HCT116 (cell line): Measurements from ENCODE around the gene MED31. TPM values are rescaled to one million over a fixed set of nuclear protein-coding genes. Genes with fewer than 3 reads are reported as not detected.

Experiments used
- ATAC-seq: fragments of 200-7000 bp; cut with Tn5 transposase; 2 replicates; pipeline ENCODE4 v1.9.1; 2020; ENCODE audit warnings: mild to moderate bottlenecking, moderate library complexity
- BruUV-seq: library from RNA; stranded (reverse); fragments of 400-500 nt; replicated peaks from 2 replicates; lab custom pipeline; 2021; lab: Mats Ljungman, UMichigan
- CTCF ChIA-PET: fragments of 300-600 bp; sonication (Branson Sonifier 250); formaldehyde crosslinking; loops from one replicate; lab custom pipeline; 2021; ENCODE audit warnings: antibody characterized with exemption; lab: Charles Lee
- POLR2A ChIA-PET: fragments of 300-600, 350-600 bp; sonication (Branson Sonifier 250); formaldehyde crosslinking; loops from one replicate; lab custom pipeline; 2021; ENCODE audit warnings: antibody characterized with exemption; lab: Charles Lee
- RAD21 ChIA-PET, 2 experiments: fragments of 300-600 bp; sonication (Branson Sonifier 250); formaldehyde crosslinking; loops; one replicate each; lab custom pipeline; 2023; ENCODE audit warnings: low total read pairs in 2 of 2; ENCODE audit not compliant: uncharacterized antibody in 2 of 2, unreplicated experiment in 2 of 2, low non-redundant PET in 1 of 2; lab: Charles Lee
- DNase-seq: peaks from one replicate; pipeline ENCODE4 v3.0.0-alpha.2; 2010; ENCODE audit warnings: low read depth, low spot score
- H2AFZ ChIP-seq: fragments of 200-600 bp; shearing (Covaris generic), sonication (generic); 2 replicates; pipeline ENCODE4 v1.6.1; 2017; ENCODE audit warnings: low read depth, mixed run types, mixed read lengths, antibody characterized with exemption, low read length; ENCODE audit not compliant: poor library complexity, severe bottlenecking
- H3K27ac ChIP-seq: 2 replicates; pipeline ENCODE4 v1.5.1; 2012; ENCODE audit warnings: low read depth, low read length
- H3K27me3 ChIP-seq: fragments of 200-600 bp; sonication (generic); 2 replicates; pipeline ENCODE4 v1.6.1; 2016; ENCODE audit warnings: mixed run types, low read length, mixed read lengths; ENCODE audit not compliant: insufficient read depth
- H3K36me3 ChIP-seq, 2 experiments: fragments of 200-500 bp in 1 of 2; fragments of 200-600 bp in 1 of 2; sonication (Bioruptor generic) in 1 of 2; sonication (generic) in 1 of 2; 2 replicates each; pipeline versions ENCODE4 v1.5.1 to v1.6.1; 2014 to 2016; ENCODE audit warnings: low read length in 2 of 2, inconsistent platforms in 1 of 2, mixed read lengths in 1 of 2, mixed run types in 1 of 2; ENCODE audit not compliant: insufficient read depth in 2 of 2, control insufficient read depth in 1 of 2
- H3K4me1 ChIP-seq, 2 experiments: fragments of 200-600 bp in 1 of 2; sonication (generic) in 1 of 2; 2 replicates each; pipeline versions ENCODE4 v1.5.1 to v1.6.1; 2012 to 2017; ENCODE audit warnings: low read length in 2 of 2, inconsistent platforms in 1 of 2, mild to moderate bottlenecking in 1 of 2, mixed read lengths in 1 of 2, mixed run types in 1 of 2, moderate library complexity in 1 of 2; ENCODE audit not compliant: insufficient read depth in 2 of 2, control insufficient read depth in 1 of 2
- H3K4me2 ChIP-seq: fragments of 200-600 bp; sonication (generic); 2 replicates; pipeline ENCODE4 v1.6.1; 2017; ENCODE audit warnings: mixed run types, low read length, mixed read lengths
- H3K4me3 ChIP-seq, 2 experiments: fragments of 200-600 bp in 1 of 2; sonication (generic) in 1 of 2; replicated peaks in 1 of 2; 2 replicates each; pipeline ENCODE4 v1.5.1; 2011 to 2016; ENCODE audit warnings: low read length in 2 of 2, control low read depth in 1 of 2, low read depth in 1 of 2, mild to moderate bottlenecking in 1 of 2, mixed read lengths in 1 of 2, mixed run types in 1 of 2
- H3K79me2 ChIP-seq: fragments of 200-600 bp; sonication (generic); 2 replicates; pipeline ENCODE4 v1.6.1; 2017; ENCODE audit warnings: mild to moderate bottlenecking, mixed run types, low read length, moderate library complexity, mixed read lengths; ENCODE audit not compliant: insufficient read depth
- H3K9ac ChIP-seq: fragments of 200-600 bp; sonication (generic); 2 replicates; pipeline ENCODE4 v1.6.1; 2016; ENCODE audit warnings: low read length, mixed read lengths
- H3K9me2 ChIP-seq: fragments of 200-600 bp; sonication (generic), shearing (Covaris generic); 2 replicates; pipeline ENCODE4 v1.6.1; 2017; ENCODE audit warnings: mixed run types, mild to moderate bottlenecking, moderate library complexity; ENCODE audit not compliant: insufficient read depth
- H3K9me3 ChIP-seq, 2 experiments: fragments of 200-500 bp in 1 of 2; fragments of 200-600 bp in 1 of 2; sonication (Bioruptor generic) in 1 of 2; sonication (generic) in 1 of 2; 2 replicates each; pipeline ENCODE4 v1.6.1; 2014 to 2017; ENCODE audit warnings: low read length in 2 of 2, mixed read lengths in 2 of 2, inconsistent platforms in 1 of 2, low read depth in 1 of 2, mild to moderate bottlenecking in 1 of 2, mixed run types in 1 of 2, moderate library complexity in 1 of 2; ENCODE audit not compliant: control insufficient read depth in 1 of 2, insufficient read depth in 1 of 2
- H4K20me1 ChIP-seq: fragments of 200-600 bp; sonication (generic), shearing (Covaris generic); 2 replicates; pipeline ENCODE4 v1.6.1; 2017; ENCODE audit warnings: mixed run types, mild to moderate bottlenecking, moderate library complexity; ENCODE audit not compliant: insufficient read depth
- CEBPB ChIP-seq: IDR thresholded peaks from 2 replicates; pipeline ENCODE4 v1.6.1; 2012; ENCODE audit warnings: low read depth
- EGR1 ChIP-seq: IDR thresholded peaks from 2 replicates; pipeline ENCODE4 v1.6.1; 2012; ENCODE audit warnings: low read depth
- ELF1 ChIP-seq: IDR thresholded peaks from 2 replicates; pipeline ENCODE4 v1.6.1; 2012; ENCODE audit warnings: low read depth, borderline replicate concordance
- FOSL1 ChIP-seq: IDR thresholded peaks from 2 replicates; pipeline ENCODE4 v1.6.1; 2012; ENCODE audit warnings: low read depth
- JUND ChIP-seq: IDR thresholded peaks from 2 replicates; pipeline ENCODE4 v1.6.1; 2012
- POLR2A ChIP-seq: IDR thresholded peaks from 2 replicates; pipeline ENCODE4 v1.7.0; 2011; ENCODE audit warnings: borderline replicate concordance; ENCODE audit not compliant: insufficient read depth, insufficient read length; ENCODE audit errors: extremely low read depth
- POLR2AphosphoS5 ChIP-seq: IDR thresholded peaks from 2 replicates; pipeline ENCODE4 v1.6.1; 2011; ENCODE audit warnings: mild to moderate bottlenecking, low read depth, low read length, moderate library complexity
- SP1 ChIP-seq: IDR thresholded peaks from 2 replicates; pipeline ENCODE4 v1.6.1; 2012; ENCODE audit warnings: low read depth
- SRF ChIP-seq: IDR thresholded peaks from 2 replicates; pipeline ENCODE4 v1.6.1; 2012; ENCODE audit warnings: low read depth
- TCF7L2 ChIP-seq: IDR thresholded peaks from 2 replicates; pipeline ENCODE4 v1.7.0; 2011; ENCODE audit warnings: borderline replicate concordance, inconsistent platforms; ENCODE audit not compliant: insufficient read depth, insufficient read length; ENCODE audit errors: extremely low read depth
- ZNF274 ChIP-seq: fragments of 200-500 bp; sonication (Bioruptor generic); IDR thresholded peaks from 2 replicates; pipeline ENCODE4 v1.6.1; 2014; ENCODE audit warnings: mild to moderate bottlenecking, low read depth, low read length, inconsistent platforms
- intact Hi-C: fragments of 100-400 bp; cut with micrococcal nuclease; formaldehyde crosslinking; loops from 2 replicates; pipeline ENCODE4 v1.10.0; 2022
- total RNA-seq: library from RNA; stranded (reverse); gene quantifications from one replicate; pipeline ENCODE4 v1.2.1, GENCODE V29; 2021; ENCODE audit not compliant: unreplicated experiment
- TF ChIP-seq, protein P1 (sequence below): IDR thresholded peaks from 2 replicates; pipeline ENCODE4 v1.6.1; 2012
- TF ChIP-seq, protein P2 (sequence below): IDR thresholded peaks from 2 replicates; pipeline ENCODE4 v1.6.1; 2012
- TF ChIP-seq, protein P3 (sequence below): IDR thresholded peaks from 2 replicates; pipeline ENCODE4 v1.6.1; 2012; ENCODE audit warnings: low read depth

Gene MED31
- total RNA-seq, 1 experiment from 2014 or later = 20.3 TPM

DNA sequence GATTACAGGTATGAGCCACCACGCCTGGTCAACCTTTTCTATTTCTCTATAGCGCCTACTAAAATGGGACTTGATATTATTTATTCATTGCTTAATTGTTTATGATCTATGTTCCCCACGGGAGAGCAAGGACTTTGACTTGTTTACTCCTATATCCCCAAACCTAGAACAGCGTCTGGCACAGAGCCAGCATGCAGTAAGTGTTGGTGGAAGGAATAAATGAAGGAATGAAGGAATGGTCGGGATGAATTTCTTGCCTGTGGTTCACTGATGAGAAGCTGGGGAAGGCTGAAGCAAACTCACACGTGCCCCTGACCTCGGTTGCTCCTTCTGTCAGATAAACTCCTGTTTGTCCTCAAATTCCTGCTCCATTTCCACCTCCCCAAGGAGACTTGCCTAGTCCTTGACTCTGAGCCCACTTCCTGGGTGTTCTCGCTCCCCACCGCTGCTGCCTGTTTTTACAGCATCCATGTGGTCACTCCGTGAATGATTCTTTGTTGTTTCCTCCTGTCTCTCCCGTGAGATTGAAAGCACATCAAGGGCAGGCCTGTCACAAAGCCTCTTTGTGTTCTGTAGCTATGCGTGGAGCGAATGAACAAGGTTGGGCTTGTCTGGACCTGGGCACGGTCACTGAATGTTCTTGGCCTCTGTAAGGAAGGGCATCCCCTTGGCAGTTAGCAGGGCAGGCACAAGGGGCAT, 17.5 kb upstream of the MED31 start:
- intact Hi-C loops = no loop called here
- H3K79me2 ChIP-seq = no peaks in the 10 kb centered on the region
- TF ChIP-seq POLR2A (no peak), TCF7L2 (no peak)
- TF ChIP-seq, all 23 proteins: peak for 0
- Histone ChIP-seq H2AFZ (no peak overlapping the region), H3K27ac (0 out of 2 replicates have a peak overlapping the region, but pooled peaks have one; percentile 43), H3K4me1 (peaks cover 19 to 47% of the 10 kb centered on the region in 2 experiments), H3K9ac (no peak overlapping the region), H3K4me3 (peak overlapping the region in 1 of 2 experiments; percentile 33; a peak in 1 of 4 replicates), H3K9me2 (no peaks in the 10 kb centered on the region), H3K27me3 (no peaks in the 10 kb centered on the region), H3K4me2 (peak overlapping the region; percentile 80), H3K36me3 (no peaks in the 10 kb centered on the region), H3K9me3 (no peaks in the 10 kb centered on the region), H4K20me1 (no peaks in the 10 kb centered on the region)
- ATAC-seq (peak; percentile 21), DNase-seq (no peak)
- ChIA-PET POLR2A (interaction anchor here (1.2 to 2.6 kb wide), 3 partner anchors 175 to 367 kb away, joined by 3 to 8 read pairs (median 3); partner anchors contain the start of gene SLC16A13), CTCF (interaction anchor here (0.9 to 3.1 kb wide), 5 partner anchors 33 to 377 kb away, joined by 3 to 17 read pairs (median 11); no protein-coding TSS in a partner anchor), RAD21 (no interaction called here)
- no TSS peak for BruUV-seq

DNA sequence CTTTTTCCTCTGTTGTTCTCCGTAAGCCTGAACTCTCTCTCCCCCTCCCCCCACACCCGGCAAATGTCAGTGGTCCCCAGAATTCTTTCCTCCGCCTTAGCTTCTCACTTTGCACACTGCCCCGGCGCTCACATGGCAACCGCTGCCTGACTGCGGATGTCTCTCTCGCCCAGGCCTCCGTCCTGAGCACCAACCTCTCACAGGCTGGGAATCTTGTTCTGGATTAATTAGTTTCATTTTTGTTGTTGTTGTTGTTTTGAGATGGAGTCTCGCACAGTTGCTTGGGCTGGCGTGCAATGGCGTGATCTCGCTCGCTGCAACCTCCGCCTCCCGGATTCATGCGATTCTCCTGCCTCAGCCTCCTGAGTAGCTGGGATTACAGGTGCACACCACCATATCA, 16.8 kb upstream of the MED31 start:
- no peaks in the 10 kb centered on the region for H3K9me3 ChIP-seq
- H3K4me1 ChIP-seq = peaks cover 19 to 47% of the 10 kb centered on the region in 2 experiments
- no peaks in the 10 kb centered on the region for H3K27me3 ChIP-seq
- no TSS peak for BruUV-seq
- ATAC-seq (no peak), DNase-seq (no peak)
- H2AFZ ChIP-seq = no peak overlapping the region
- no peak overlapping the region for H3K9ac ChIP-seq
- H3K4me3 ChIP-seq = no peak overlapping the region
- no peak overlapping the region for H3K4me2 ChIP-seq
- no peaks in the 10 kb centered on the region for H4K20me1 ChIP-seq
- ChIA-PET POLR2A (no interaction called here), RAD21 (no interaction called here), CTCF (interaction anchor here (1.4 to 3.8 kb wide), 2 partner anchors 336 to 345 kb away, joined by 3 to 34 read pairs; partner anchors contain the start of gene RNASEK)
- H3K9me2 ChIP-seq = no peaks in the 10 kb centered on the region
- H3K36me3 ChIP-seq = no peaks in the 10 kb centered on the region
- no peaks in the 10 kb centered on the region for H3K79me2 ChIP-seq
- no peak overlapping the region for H3K27ac ChIP-seq
- intact Hi-C loops = no loop called here
- no peak for TF ChIP-seq ZNF274
- TF ChIP-seq ELF1 = no peak
- TF ChIP-seq, protein P1, sequence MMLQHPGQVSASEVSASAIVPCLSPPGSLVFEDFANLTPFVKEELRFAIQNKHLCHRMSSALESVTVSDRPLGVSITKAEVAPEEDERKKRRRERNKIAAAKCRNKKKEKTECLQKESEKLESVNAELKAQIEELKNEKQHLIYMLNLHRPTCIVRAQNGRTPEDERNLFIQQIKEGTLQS = no peak
- TF ChIP-seq, protein P2, sequence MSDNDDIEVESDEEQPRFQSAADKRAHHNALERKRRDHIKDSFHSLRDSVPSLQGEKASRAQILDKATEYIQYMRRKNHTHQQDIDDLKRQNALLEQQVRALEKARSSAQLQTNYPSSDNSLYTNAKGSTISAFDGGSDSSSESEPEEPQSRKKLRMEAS = no peak
- TF ChIP-seq SP1 = no peak
- no peak for TF ChIP-seq EGR1
- no peak for TF ChIP-seq SRF
- TF ChIP-seq TCF7L2 = no peak
- no peak for TF ChIP-seq CEBPB
- no peak for TF ChIP-seq FOSL1
- TF ChIP-seq POLR2AphosphoS5 = no peak
- no peak for TF ChIP-seq JUND
- TF ChIP-seq, protein P3, sequence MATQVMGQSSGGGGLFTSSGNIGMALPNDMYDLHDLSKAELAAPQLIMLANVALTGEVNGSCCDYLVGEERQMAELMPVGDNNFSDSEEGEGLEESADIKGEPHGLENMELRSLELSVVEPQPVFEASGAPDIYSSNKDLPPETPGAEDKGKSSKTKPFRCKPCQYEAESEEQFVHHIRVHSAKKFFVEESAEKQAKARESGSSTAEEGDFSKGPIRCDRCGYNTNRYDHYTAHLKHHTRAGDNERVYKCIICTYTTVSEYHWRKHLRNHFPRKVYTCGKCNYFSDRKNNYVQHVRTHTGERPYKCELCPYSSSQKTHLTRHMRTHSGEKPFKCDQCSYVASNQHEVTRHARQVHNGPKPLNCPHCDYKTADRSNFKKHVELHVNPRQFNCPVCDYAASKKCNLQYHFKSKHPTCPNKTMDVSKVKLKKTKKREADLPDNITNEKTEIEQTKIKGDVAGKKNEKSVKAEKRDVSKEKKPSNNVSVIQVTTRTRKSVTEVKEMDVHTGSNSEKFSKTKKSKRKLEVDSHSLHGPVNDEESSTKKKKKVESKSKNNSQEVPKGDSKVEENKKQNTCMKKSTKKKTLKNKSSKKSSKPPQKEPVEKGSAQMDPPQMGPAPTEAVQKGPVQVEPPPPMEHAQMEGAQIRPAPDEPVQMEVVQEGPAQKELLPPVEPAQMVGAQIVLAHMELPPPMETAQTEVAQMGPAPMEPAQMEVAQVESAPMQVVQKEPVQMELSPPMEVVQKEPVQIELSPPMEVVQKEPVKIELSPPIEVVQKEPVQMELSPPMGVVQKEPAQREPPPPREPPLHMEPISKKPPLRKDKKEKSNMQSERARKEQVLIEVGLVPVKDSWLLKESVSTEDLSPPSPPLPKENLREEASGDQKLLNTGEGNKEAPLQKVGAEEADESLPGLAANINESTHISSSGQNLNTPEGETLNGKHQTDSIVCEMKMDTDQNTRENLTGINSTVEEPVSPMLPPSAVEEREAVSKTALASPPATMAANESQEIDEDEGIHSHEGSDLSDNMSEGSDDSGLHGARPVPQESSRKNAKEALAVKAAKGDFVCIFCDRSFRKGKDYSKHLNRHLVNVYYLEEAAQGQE = no peak
- no peak for TF ChIP-seq POLR2A
